Right lobe of liver (tissue), 6 donors: ENCODE measurements around the gene ZNF45. TPM values are rescaled to one million over a fixed set of nuclear protein-coding genes. Genes with fewer than 3 reads are reported as not detected.

Source experiments
- ATAC-seq, 4 donors: fragments of 200-7000 bp; cut with Tn5 transposase; one replicate each; pipeline ENCODE4 v1.9.1; 2020; ENCODE audit warnings: mild to moderate bottlenecking in 4 of 4, moderate library complexity in 4 of 4
- DNase-seq, 3 donors: peaks; one replicate each; pipeline ENCODE4 v3.0.0-alpha.2; 2020
- H3K27ac ChIP-seq, 3 donors: fragments of 200-600 bp; one replicate each; pipeline ENCODE4 v1.8.0; 2022
- H3K27me3 ChIP-seq, 2 donors: fragments of 200-600 bp; one replicate each; pipeline ENCODE4 v1.8.0; 2022
- H3K36me3 ChIP-seq, 4 donors: fragments of 200-600 bp; sonication (generic) in 1 of 4; one replicate each; pipeline versions ENCODE4 v1.5.1 to v1.8.0; 2017 to 2022; ENCODE audit warnings: control low read depth in 1 of 4
- H3K4me1 ChIP-seq, 4 donors: fragments of 200-600 bp; sonication (generic) in 1 of 4; one replicate each; pipeline versions ENCODE4 v1.5.1 to v1.8.0; 2017 to 2022; ENCODE audit warnings: control low read depth in 1 of 4
- H3K4me3 ChIP-seq, 3 donors: fragments of 200-600 bp; one replicate each; pipeline ENCODE4 v1.8.0; 2022
- H3K9me3 ChIP-seq, 4 donors: fragments of 200-600 bp; sonication (generic) in 1 of 4; one replicate each; pipeline versions ENCODE4 v1.5.1 to v1.8.0; 2017 to 2022; ENCODE audit warnings: control low read depth in 1 of 4
- POLR2A ChIP-seq: fragments of 450-650 bp; IDR thresholded peaks from one replicate; pipeline ENCODE4 v1.6.1; 2017; ENCODE audit warnings: antibody characterized with exemption, mild to moderate bottlenecking
- WGBS: methylation state at CpG from one replicate; pipeline ENCODE4 v1.1.6; 2018; ENCODE audit warnings: low coverage, low lambda C conversion rate; ENCODE audit not compliant: insufficient coverage; ENCODE audit errors: missing lambda C conversion rate; 5-methylcytosine and 5-hydroxymethylcytosine counted together
- intact Hi-C, 2 donors: fragments of 100-400 bp; cut with DNase I; formaldehyde crosslinking; loops; one replicate each; pipeline versions ENCODE4 v1.11.2 to v1.14.1; 2022
- long read RNA-seq: library from polyadenylated mRNA; unstranded; transcript quantifications from one replicate; pipeline ENCODE4 v2.0.0, GENCODE V29; 2019
- total RNA-seq, 6 experiments: library from RNA; depleted of rRNA in 2 of 6; stranded (reverse); fragments of >200 nt in 2 of 6; fragmentation: NEBNext Ultra II Directional in 3 of 6; extraction: Animal tissue kit (Norgen Biotek cat#: 25700) in 3 of 6; gene quantifications; one replicate each; pipeline versions ENCODE4 v1.1.0 to v1.2.4, GENCODE V29; 2016 to 2023
- TF ChIP-seq, protein P1 (sequence below), 4 donors: fragments of 200-600 bp in 3 of 4; fragments of 450-650 bp in 1 of 4; IDR thresholded peaks; one replicate each; pipeline versions ENCODE4 v1.5.1 to v1.8.0; 2016 to 2022; ENCODE audit warnings: antibody characterized with exemption in 4 of 4, mild to moderate bottlenecking in 2 of 4
- donor health status: DM: no; HTN: yes; CAD: no.
- donor health status: DM: no; HTN: no; CAD: no.
- donor health status: DM: no; HTN: no; CAD: no.
- donor health status: DM: no; HTN: yes; CAD: no.
- donor health status: DM: no; HTN: yes; CAD: no.

The ZNF45 gene
- 1 to 10 TPM; 2.9 to 5.4 (median 4.7) TPM for total RNA-seq
- long read RNA-seq = 0 reads

DNA sequence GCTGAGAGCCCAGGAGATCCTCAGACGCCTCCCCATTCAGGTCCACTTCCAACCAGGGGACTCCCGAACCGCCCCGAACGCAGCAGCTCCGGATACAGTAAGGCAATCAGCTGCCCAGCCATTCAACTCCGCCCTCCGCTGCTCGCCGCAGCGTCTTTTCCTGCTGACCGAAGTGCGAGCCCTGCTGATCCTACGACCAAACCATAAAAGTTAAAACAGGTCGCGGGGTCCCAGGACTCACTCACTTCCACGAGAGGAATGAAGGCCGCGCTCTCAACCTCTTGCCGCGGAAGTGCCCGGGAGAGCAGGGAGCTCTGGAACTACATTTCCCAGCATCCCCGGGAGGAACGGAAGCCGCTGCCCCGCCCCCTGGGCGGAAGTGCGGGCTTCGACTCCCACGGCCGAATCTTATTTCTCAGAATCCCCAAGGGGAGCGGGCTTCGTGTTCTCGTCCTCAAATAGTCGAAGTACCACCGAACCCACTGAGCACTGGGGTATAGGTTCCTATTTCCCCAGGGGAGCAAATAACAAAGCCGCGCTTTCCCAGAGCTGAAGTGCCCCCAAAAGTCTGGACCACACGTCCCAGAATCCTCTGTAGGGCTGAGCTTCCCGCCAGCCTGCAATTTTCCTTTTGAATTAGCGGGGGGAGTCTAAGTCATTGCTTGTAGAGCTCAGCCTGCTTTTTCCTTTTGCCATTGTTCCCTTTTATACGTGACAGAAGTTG is at the start of gene ZNF45:
TSS of gene ZNF45 (minus strand) at position 298 of the 724 bp plus-strand sequence. CDS start 13,097 bp downstream, outside the sequence.
- H3K4me1 ChIP-seq = peaks cover 0 to 18% (median 6%) of the 10 kb centered on the region in 4 donors
- peak; percentile 88 to 94 (median 93) for DNase-seq
- TF ChIP-seq, protein P1, sequence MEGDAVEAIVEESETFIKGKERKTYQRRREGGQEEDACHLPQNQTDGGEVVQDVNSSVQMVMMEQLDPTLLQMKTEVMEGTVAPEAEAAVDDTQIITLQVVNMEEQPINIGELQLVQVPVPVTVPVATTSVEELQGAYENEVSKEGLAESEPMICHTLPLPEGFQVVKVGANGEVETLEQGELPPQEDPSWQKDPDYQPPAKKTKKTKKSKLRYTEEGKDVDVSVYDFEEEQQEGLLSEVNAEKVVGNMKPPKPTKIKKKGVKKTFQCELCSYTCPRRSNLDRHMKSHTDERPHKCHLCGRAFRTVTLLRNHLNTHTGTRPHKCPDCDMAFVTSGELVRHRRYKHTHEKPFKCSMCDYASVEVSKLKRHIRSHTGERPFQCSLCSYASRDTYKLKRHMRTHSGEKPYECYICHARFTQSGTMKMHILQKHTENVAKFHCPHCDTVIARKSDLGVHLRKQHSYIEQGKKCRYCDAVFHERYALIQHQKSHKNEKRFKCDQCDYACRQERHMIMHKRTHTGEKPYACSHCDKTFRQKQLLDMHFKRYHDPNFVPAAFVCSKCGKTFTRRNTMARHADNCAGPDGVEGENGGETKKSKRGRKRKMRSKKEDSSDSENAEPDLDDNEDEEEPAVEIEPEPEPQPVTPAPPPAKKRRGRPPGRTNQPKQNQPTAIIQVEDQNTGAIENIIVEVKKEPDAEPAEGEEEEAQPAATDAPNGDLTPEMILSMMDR (IDR thresholded peaks at IDR 0.05) = no peak
- peak; percentile 50 for TF ChIP-seq POLR2A
- under 1% methylated on average over 28 of the region's 42 CpGs for WGBS
- no peaks in the 10 kb centered on the region for H3K27me3 ChIP-seq
- peak; percentile 99 to 100 (median 100) for ATAC-seq
- intact Hi-C loops = no loop called here
- H3K27ac ChIP-seq = peak within 1 kb of the TSS; percentile 40 to 61 (median 46)
- H3K4me3 ChIP-seq = peak within 1 kb of the TSS; percentile 50 to 75 (median 73)
- H3K36me3 ChIP-seq = peaks cover 0 to 27% (median 12%) of the 10 kb centered on the region in 4 donors
- H3K9me3 ChIP-seq = no peaks in the 10 kb centered on the region

DNA sequence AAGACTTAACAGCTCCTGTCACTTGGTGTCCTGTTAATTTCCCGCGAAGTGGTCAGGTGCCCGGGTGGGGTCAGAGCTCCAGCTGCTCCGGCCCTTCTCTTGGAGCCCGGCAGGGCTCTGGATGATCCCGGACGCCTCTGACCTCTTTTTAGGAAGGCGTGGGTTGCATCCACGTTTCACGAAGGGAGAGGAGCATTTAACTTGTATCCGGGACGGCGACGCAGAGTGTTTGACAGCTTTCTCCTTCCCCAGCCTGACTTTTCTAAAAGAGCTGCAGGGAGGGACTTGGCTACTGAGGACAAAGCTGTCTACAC is 49.6 kb upstream of the ZNF45 start:
- Histone ChIP-seq H3K9me3 (peaks cover 0 to 17% (median 0%) of the 10 kb centered on the region in 4 donors), H3K4me1 (no peaks in the 10 kb centered on the region), H3K27ac (peak overlapping the region in 2 of 3 donors; percentile 15 to 53), H3K27me3 (no peaks in the 10 kb centered on the region), H3K4me3 (peak overlapping the region; percentile 65 to 70 (median 68)), H3K36me3 (peaks cover 0 to 6% (median 0%) of the 10 kb centered on the region in 4 donors)
- DNase-seq (no peak), ATAC-seq (peak; percentile 28 to 46 (median 32))
- TF ChIP-seq, protein P1 (IDR thresholded peaks at IDR 0.05) = no peak
- intact Hi-C loops = no loop called here
- 3% methylated on average over 12 of the region's 14 CpGs for WGBS

DNA sequence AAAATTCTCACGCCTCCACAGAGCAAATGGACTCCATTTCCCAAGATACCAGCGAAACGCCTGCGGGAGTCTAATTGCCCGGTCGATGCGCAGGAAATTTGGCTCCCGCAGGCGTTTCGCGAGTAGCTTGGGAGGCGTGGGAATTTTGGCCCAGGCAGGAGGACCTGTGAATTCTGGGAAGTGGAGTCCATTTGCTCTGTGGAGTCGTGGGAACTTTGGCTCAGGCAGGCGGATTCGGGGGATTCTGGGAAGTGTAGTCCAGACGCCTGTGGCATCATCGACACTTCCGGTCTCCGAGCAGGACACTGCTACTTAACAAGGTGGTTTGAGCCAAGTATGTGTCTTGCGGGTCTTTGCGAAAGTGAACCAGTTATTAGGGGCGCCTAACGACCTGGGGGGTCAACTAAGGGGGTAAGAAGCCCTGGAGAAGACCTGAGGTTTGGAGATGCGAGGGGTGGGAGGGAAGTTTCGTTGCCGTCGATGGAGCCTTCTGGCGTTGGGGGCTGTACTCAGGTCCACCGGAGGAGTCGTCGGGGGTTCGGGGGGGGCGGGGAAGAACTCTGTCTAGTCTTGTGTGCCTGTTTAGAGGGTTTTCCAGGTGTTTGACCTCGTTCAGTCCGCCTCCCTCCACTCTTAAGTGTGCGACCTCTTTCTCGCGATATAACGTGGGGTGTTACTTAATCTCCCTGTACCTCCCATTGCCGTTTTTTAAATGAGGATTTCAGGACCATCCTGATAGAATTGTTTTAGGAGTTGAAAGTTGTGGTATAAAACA is 49.0 kb upstream of the ZNF45 start, which contains the start of gene ZNF155:
TSS of gene ZNF155 (plus strand) at position 277 of the 775 bp plus-strand sequence. CDS start 4,356 bp downstream, outside the sequence.
- H3K4me3 ChIP-seq = peak within 1 kb of the TSS; percentile 65 to 70 (median 68)
- intact Hi-C loops = no loop called here
- WGBS = 0% methylated on average over 37 of the region's 40 CpGs
- H3K27me3 ChIP-seq = no peaks in the 10 kb centered on the region
- TF ChIP-seq POLR2A = peak; percentile 20
- TF ChIP-seq, protein P1 (IDR thresholded peaks at IDR 0.05) = no peak
- H3K27ac ChIP-seq = peak within 1 kb of the TSS in 2 of 3 donors; percentile 15 to 53
- peak; percentile 100 for ATAC-seq
- H3K36me3 ChIP-seq = peaks cover 0 to under 1% (median 0%) of the 10 kb centered on the region in 4 donors
- DNase-seq = peak; percentile 86 to 96 (median 96)
- H3K9me3 ChIP-seq = peaks cover 0 to 17% (median 0%) of the 10 kb centered on the region in 4 donors
- H3K4me1 ChIP-seq = no peaks in the 10 kb centered on the region

DNA sequence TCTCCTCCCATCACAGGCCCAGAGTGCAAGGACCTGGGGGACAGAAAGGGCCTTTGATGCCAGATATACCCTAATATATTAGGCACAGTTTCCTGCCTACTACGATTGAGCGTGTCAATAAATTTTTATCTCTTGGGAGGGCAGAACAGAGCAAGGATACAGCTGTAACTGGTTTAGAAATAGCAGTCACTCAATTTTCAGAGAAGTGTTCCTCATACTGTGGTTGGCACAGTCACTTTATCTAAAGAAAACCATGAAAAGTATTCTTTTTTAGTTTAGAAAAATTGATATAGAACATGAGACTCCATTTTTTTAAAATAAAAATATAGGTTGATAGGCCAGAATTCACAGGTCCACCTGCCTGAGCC is 48.4 kb upstream of the ZNF45 start:
- no peak overlapping the region for H3K27ac ChIP-seq
- TF ChIP-seq, protein P1 (IDR thresholded peaks at IDR 0.05) = no peak
- no peak for TF ChIP-seq POLR2A
- ATAC-seq (no peak), DNase-seq (no peak)
- H3K4me3 ChIP-seq = peak overlapping the region; percentile 65 to 70 (median 68)
- 55% methylated on average over 2 of the region's 2 CpGs for WGBS
- H3K4me1 ChIP-seq = no peaks in the 10 kb centered on the region
- intact Hi-C loops = no loop called here
- no peaks in the 10 kb centered on the region for H3K36me3 ChIP-seq
- peaks cover 0 to 19% (median 0%) of the 10 kb centered on the region in 4 donors for H3K9me3 ChIP-seq
- H3K27me3 ChIP-seq = no peaks in the 10 kb centered on the region
